ENCODE measurements around the gene SMCP. TPM values are rescaled to one million over a fixed set of nuclear protein-coding genes. Genes with fewer than 3 reads are reported as not detected.

Gene SMCP
- total RNA-seq, 1 donor from 2014 or later: 3.6 TPM

GRCh38 chr1:152886758-152887409 lies 8.8 kb downstream of the SMCP start:
- DNase-seq (ENCODE audit: low spot score): no peak

- DNase-seq (ENCODE audit: low spot score): no peak
Observed at GRCh38 chr1:152888126-152888525, 10.0 kb downstream of the SMCP start.

DNA sequence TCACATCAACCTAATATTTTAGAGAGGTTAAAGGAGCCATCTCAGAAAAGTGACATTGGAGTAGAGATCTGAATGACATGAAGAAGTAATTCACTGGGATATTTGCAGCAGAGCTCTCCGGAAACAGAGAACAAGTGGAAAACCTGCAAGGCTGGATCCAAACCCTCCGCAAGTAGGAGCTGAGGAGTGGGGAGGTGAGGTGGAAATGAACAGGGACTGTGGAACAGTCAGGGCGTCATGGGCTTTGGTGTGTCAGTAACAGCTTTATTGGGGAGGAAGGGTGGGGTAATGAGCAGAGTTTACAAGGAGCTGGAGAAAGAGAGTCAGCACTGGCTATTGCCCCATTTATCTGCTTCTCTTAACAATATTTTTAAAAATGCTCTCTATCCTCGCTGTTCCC lies 20.9 kb downstream of the SMCP start:
- DNase-seq (ENCODE audit: low spot score): no peak

GRCh38 chr1:152899883-152900282 lies 21.8 kb downstream of the SMCP start:
- peak; percentile 6 for DNase-seq (ENCODE audit: low spot score)

DNA sequence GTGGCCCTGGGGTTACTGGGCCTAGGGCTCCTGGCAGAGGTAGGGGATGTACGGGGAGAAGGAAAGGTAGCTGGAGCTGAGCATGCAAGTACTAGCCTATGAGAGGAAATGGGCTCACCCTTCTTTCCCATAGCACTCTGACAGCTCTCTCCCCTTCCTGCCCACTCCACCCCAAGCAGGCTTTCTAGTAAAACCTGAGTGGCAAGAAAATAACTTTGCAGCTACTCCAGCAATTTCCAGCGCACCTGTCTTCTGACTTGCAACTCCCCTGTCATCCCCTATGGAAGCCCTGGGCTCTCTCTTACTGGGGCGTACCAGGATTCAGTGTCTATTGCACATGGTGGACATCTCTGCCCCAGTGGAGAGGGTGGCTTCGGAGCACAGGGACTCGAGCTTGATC lies 23.5 kb downstream of the SMCP start:
- DNase-seq (ENCODE audit: low spot score): peak; percentile 54

- no peak for DNase-seq (ENCODE audit: low spot score)
Observed at GRCh38 chr1:152902636-152903035, 24.5 kb downstream of the SMCP start.

GRCh38 chr1:152904688-152905440 lies 26.7 kb downstream of the SMCP start:
- DNase-seq (ENCODE audit: low spot score): no peak

- DNase-seq (ENCODE audit: low spot score): peak; percentile 79
Observed at GRCh38 chr1:152906023-152906565, 28.0 kb downstream of the SMCP start.

DNA sequence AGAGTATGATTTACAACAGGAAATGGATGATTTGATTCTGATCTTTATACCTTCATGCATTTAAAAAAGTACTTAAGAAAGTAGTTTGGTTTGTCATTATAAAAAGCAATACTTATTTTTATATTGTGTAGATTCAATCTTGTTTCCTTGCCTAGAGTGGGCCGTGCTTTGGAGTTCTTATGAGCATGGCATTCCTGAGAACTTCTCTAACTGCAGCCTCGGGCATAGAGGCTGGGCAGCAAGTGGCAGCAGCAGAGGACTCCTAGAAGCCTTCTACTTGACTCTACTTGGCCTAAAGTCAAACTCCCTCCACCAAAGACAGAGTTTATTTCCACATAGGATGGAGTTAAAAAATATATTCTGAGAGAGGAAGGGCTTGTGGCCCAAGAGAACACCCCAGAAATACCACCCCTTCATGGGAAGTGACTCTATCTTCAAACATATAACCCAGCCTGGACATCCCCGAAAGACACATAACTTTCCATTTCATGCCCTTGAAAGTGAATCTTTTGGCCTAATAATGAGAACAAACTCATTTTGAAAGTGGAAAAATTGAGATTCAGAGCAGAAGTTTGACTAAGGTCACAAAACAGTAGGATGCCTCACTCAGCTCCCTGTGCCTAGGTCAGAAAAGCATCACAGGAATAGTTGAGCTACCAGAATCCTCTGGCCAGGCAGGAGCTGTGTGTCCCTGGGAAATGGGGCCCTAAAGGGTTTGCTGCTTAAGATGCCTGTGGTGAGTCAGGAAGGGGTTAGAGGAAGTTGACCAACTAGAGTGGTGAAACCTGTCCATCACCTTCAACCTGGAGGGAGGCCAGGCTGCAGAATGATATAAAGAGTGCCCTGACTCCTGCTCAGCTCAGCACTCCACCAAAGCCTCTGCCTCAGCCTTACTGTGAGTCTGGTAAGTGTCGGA lies 29.8 kb downstream of the SMCP start, which contains the start of gene IVL:
TSS of gene IVL (plus strand) at position 861 of the 916 bp plus-strand sequence. CDS start 1,252 bp downstream, outside the sequence.
- no peak for DNase-seq (ENCODE audit: low spot score)

GRCh38 chr1:152909206-152909605 lies 31.1 kb downstream of the SMCP start:
- no peak for DNase-seq (ENCODE audit: low spot score)

DNA sequence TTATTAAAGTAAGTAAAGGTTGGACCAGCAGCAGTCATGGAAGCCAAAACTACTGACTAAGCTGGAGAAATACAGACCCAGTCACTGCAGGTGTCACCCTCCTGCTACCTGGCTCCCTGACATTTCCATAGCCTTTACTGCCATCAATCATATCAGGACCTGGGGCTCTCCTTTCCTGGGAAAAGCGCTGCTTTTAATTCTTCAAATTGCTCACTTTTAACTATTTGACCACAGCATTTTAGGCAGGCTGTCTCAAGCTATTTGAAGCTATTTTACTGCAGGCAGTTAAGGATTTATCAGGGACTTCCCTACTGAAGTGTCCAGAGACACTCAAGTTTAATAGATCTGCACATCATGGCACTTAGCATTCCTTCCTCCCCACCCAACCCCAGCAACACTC lies 34.3 kb downstream of the SMCP start:
- no peak for DNase-seq (ENCODE audit: low spot score)

GRCh38 chr1:152912900-152913299 lies 34.8 kb downstream of the SMCP start:
- DNase-seq (ENCODE audit: low spot score): no peak

DNA sequence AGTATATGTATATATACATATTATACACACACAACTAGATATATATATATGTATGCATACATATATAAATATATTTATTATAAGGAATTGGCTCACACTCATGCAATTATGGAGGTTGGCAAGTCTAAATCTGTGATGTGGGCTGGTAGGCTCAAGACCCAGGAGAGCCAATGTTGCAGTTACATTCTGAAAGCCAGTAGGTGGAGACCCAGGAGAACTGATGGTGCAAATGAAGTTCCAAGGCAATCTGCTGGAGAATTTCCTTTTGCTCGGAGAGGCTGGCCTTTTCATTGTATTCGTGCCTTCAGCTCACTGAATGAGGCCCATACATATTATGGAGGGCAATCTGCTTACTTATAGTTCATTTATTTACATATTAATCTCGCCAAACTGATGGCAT lies 39.7 kb downstream of the SMCP start:
- DNase-seq (ENCODE audit: low spot score): peak; percentile 28

DNA sequence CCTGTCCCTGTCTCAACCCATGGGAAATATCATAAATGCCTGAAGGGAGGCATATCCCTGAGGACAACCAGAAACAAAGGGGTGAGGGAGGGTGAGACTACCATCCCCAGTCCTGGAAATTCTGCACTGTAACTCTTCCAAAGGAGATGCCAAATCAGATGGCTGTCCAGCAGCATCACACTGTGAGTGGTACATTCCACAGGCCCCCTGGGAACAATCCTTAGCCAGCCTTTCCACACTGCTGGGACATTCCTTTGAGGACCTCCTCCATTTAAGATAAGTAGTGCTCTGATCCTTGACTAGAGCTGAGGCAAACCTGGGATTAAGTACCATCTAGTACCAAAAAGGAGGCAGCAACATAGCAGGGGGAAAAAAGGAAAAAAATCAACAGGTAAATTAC lies 40.9 kb downstream of the SMCP start:
- DNase-seq (ENCODE audit: low spot score): no peak

DNA sequence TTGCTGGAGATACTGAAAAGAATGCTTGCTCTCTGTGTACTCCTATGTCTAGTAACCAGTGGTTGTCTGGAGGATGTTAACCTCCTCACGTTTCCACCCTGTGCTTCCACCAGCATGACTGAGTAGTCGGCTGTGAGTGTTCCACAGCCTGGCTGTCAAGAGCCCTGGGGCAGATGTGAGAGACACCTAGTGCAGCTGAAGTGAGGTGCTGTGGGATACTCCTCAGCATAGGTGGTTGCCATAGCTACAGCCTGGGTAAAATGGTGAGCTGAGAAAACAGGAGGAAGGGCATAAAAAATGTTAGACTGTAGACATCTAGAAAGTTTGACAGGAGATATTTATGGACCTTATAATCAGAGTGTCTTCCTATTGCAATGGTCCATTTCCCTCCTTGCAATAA lies 46.1 kb downstream of the SMCP start:
- no peak for DNase-seq (ENCODE audit: low spot score)

DNA sequence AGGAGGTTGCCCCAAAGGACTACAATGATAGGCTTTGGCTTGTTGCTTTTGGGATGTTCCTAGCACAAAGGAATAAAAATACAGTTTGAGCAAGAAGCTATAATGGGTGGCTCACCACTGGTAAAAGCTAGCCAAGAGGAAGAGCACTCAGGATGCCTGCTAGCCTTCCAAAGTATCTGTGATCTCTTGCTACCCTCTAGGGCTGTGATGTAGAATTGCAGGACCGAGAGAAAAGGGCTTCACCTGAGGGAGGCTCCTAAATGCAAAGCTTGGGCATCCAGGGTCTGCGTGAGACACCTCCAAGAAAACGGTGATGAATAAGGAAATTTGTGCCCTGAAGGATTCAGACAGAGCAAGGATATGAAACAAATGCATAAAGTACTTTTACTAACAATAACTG lies 48.0 kb downstream of the SMCP start:
- no peak for DNase-seq (ENCODE audit: low spot score)

- DNase-seq (ENCODE audit: low spot score): no peak
Observed at GRCh38 chr1:152928671-152929070, 50.5 kb downstream of the SMCP start.

DNA sequence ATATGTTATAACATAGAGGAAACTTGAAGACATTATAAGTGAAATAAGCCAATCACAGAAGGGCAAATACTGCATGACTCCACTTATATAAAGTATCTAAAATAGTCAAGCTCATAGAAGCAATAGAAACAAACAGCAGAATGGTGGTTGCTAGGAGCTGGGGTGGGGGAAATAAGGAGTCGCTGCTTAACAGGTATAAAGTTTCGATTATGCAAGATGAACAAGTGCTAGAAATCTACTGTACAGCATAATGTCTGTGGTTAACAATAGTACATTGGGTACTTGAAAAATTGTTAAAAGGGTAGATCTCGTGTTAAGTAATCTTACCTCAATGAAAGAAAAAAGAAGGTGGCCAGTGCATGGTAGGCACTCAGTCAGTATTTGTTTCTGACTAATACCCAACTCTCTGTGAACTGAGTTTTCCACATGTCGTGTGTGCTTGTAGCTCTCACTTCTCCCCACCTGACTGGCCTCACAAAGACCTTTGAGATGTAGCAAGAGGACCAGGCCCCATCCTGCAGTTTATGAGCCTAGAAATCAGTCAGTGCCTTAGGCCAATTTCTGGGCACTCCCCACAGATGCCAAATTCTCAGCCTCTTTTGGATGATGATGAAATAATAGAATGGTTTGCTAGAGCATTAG lies 54.2 kb downstream of the SMCP start:
- no peak for DNase-seq (ENCODE audit: low spot score)

GRCh38 chr1:152933196-152933595 lies 55.1 kb downstream of the SMCP start:
- no peak for DNase-seq (ENCODE audit: low spot score)
